Pulmonary artery endothelial cell (primary cell): Measurements from ENCODE around the gene SDHA. TPM values are rescaled to one million over a fixed set of nuclear protein-coding genes. Genes with fewer than 3 reads are reported as not detected.
"Not testable (repeated sequence)": the region's sequence is repeated elsewhere in the genome, so short reads cannot be mapped to it uniquely, and the experiment has no call there.

Experiments
- DNase-seq: peaks from one replicate; pipeline ENCODE4 v3.0.0-alpha.2; 2011; ENCODE audit warnings: low read depth, low spot score
- total RNA-seq: library from RNA; depleted of rRNA; stranded (reverse); fragments of >200 nt; gene quantifications from 2 replicates; pipeline ENCODE4 v1.2.3, GENCODE V29; 2014

Gene SDHA
- total RNA-seq, 1 donor from 2014 or later = 210 TPM

GRCh38 chr5:219460-219863 lies 1.3 kb downstream of the SDHA start:
- DNase-seq = no peak

DNA sequence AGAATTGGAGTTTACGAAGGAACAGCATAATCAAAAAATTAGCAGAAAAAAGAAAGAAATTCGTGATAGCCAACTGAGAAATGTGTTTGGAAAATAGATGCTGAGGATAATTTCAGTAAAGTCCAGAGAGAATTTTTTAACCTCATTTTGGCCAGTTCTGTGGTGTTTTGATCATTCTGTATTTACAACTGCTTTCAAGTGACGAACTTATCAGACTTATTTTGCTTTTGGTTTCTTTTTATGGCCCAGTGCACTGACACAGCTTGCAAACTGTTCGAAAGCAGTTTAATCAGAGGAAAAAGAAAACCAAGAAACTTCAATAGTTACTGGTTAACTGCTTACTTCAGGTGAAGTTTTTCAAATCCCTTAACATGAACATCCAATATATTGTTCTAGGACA lies 1.9 kb downstream of the SDHA start:
- DNase-seq = no peak

GRCh38 chr5:222951-223715 lies 5.0 kb downstream of the SDHA start:
- DNase-seq = not testable (repeated sequence)

GRCh38 chr5:223791-224190 lies 5.7 kb downstream of the SDHA start:
- no peak for DNase-seq

DNA sequence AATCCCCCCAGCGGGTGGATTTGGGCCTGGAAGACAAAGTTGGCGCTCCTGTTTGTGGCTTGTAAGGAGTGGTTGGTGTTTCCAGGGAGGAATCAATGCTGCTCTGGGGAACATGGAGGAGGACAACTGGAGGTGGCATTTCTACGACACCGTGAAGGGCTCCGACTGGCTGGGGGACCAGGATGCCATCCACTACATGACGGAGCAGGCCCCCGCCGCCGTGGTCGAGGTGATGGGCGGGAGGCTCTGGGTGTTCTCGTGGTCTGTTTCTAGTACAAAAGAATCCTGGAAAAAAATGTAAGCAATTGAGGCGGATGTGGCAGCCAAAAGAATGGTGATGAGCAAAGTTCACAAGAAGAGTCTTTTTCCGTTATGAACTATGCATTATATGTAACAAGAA lies 7.2 kb downstream of the SDHA start:
- no peak for DNase-seq

DNA sequence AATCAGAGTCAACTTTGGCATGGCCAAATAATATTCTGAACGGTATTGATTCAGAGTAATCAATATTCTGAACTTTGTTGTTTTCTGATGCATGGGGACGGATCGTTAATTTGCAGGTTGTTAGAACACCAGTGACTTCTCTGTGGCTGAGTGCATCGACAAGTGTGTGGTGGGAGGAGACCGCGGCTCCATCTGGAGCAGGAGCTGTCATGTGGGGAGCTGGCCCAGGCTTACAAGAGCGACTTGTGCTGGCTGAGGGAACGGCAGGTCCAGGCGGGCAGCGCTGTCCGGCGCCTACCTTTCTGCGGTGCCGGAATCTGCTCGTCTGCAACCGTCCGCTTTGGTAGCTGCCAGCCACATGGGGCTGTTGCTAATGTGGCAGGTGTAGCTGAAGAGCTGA lies 9.3 kb downstream of the SDHA start:
- DNase-seq = not testable (repeated sequence)

DNA sequence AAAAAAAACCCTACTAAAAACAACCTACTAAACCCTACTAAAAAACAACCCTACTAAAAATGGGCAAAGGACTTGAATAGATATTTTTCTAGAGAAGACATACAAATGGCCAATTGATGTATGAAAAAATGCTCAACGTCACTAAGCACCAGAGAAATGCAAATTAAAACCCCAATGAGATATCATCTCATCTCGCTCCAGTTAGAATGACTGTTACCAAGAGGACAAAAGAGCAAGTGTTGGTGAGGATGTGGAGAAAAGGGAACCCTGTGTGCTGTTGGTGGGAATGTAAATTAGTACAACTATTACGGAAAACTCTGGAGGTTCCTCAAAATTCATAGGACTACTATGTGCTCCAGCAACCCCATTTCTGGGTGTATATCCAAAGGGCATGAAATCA lies 10.8 kb downstream of the SDHA start:
- no peak for DNase-seq

GRCh38 chr5:230711-231110 lies 12.6 kb downstream of the SDHA start:
- no peak for DNase-seq

DNA sequence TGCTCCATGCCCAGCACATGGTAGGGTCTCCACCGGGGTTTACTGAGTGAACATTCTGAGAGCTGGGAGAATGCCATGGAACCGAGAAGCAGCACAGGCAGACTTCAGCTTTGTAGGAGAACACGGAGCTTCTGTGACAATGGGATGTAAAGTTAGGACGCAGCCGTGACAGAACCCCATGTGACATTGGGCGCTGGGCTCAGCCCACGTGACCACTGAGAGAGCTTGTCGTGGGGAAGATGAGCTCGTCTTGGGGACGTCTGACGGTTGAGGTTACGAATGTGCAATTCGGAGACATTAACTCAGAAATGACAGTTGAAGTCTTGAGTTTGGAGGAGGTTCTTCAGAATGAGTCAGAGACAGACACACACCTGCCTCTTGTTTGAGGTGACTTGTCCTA lies 13.5 kb downstream of the SDHA start:
- no peak for DNase-seq

- not testable (repeated sequence) for DNase-seq
Observed at GRCh38 chr5:233426-233825, 15.3 kb downstream of the SDHA start.

GRCh38 chr5:234450-234849 lies 16.3 kb downstream of the SDHA start:
- DNase-seq = no peak

DNA sequence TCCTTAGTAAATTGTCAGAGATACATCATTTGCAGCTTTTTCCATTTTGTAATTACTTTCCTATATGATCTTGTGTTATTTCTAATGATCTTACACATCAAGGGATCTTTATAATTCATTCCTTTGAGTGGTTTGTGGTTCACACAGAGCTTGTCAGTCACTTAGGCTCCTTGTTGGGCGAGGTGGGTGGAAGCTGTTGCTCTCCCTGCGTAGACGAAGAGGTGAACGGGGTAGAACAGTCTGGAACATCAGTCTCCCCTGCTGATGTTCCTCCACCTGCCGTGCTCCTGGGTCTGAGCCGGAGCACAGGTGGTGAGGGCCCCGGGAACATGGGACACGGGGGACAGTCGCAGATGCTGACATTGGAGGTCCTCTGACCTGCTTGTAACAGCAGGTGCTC lies 17.4 kb downstream of the SDHA start:
- DNase-seq = not testable (repeated sequence)

- DNase-seq = not testable (repeated sequence)
Observed at GRCh38 chr5:237931-238330, 19.8 kb downstream of the SDHA start.

DNA sequence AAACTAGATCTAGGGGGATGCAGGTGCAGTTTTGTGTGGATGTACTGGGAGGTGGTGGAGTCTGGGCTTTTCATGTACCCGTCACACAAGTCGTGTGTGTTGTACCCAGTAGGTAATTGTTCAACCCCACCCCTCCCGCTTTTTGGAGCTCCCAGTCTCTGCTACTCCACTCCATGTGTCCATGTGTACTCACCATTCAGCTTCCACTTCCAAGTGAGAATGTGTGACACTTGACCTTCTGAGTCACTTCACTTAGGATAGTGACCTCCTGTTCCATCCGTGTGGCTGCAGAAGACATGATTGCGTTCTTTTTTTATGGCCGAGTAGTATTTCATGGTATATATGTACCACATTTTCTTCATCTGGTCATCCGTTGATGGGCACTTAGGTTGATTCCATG lies 22.4 kb downstream of the SDHA start:
- DNase-seq = not testable (repeated sequence)

DNA sequence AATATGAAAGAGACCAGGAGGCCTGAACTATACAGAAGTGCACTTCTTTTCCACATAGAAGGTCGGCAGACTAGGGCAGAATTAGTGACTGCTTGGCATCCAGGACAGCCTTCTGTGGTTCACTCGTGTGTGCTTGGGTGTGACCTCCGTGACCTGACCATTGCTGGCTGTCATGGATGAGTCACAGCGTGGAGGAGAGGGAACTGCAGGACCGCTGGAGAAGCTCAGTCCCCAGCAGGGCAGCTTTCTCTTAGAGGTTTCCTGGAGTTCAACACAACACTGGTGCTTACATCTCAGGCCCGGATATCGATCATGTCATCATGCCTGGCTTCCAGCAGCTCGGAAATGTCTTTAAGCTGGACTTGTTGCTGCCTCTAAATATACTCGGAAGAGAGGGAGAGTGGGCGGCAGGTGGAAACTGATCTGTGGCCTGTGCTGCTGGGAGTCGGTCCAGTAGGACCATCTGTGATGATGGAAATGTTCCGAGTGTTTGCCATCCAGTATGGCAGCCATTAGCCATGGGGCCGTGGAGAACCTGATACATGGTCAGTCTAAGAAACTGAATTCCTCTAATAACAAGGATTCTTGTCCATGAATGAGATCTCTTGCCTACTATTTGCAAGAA lies 23.0 kb downstream of the SDHA start:
- not testable (repeated sequence) for DNase-seq

DNA sequence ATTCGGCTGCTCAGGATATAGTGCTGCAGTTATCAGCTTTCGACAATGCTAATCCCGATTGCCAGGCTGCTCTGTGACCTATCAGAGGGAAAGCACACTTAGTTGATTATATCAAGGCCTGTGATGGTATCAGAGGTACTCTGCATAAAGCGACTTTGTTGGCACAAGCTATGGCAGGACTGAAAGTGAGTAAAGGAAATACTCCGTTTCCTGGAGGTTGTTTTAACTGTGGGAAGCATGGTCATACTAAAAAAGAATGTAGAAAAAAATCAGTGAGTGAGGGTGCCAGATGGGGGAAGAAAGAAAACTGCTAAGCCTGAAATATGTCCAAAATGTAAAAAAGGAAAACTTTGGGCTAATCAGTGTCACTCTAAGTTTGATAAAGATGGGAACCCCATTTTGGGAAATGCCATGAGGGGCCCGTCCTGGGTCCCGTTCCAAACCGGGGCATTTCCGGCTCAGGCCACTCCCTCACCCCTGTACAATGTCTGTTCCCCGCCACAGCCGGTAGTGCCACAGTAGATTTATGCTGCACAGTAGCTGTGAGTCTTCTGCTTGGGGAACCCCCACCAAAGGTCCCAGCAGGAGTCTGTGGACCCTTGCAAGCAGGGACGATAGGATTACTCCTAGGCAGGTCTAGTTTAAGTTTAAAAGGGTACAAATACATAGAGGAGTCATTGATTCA lies 25.7 kb downstream of the SDHA start:
- not testable (repeated sequence) for DNase-seq

DNA sequence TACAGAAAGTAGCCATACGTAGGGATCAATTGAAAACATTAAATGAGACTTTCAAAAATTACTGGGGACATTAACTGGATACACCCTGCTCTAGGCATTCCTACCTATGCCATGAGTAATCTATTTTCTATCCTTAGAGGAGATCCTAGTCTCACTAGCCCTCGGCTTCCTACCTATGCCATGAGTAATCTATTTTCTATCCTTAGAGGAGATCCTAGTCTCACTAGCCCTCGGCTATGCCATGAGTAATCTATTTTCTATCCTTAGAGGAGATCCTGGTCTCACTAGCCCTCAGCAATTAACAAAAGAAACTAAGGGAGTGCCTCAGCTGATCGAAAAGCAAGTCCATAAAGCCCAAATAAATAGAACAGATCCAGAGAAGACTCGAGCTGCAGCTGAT lies 27.6 kb downstream of the SDHA start:
- DNase-seq = not testable (repeated sequence)

DNA sequence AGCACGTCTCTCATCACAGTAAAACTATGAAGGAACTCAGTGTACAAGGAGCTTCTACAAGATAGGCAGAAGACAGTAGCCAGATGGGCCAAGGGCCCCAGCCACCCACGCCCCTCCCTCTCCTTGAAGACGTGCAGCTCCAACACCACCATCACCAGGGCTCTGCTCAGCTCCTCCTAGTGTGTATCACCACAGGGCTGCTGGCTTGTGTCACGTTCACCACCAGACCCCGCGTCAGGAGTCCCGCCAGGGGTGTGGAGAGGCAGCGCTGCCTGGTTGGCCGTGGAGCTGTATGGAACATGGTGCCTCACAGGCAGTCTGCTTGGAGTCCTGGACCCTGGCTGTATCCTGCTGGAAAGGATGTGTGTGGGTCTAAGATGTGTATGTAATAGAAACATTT lies 32.3 kb downstream of the SDHA start:
- DNase-seq = not testable (repeated sequence)

GRCh38 chr5:251016-251415 lies 32.9 kb downstream of the SDHA start:
- not testable (repeated sequence) for DNase-seq

GRCh38 chr5:251538-251937 lies 33.4 kb downstream of the SDHA start:
- DNase-seq = not testable (repeated sequence)

GRCh38 chr5:251975-252374 lies 33.9 kb downstream of the SDHA start:
- not testable (repeated sequence) for DNase-seq

DNA sequence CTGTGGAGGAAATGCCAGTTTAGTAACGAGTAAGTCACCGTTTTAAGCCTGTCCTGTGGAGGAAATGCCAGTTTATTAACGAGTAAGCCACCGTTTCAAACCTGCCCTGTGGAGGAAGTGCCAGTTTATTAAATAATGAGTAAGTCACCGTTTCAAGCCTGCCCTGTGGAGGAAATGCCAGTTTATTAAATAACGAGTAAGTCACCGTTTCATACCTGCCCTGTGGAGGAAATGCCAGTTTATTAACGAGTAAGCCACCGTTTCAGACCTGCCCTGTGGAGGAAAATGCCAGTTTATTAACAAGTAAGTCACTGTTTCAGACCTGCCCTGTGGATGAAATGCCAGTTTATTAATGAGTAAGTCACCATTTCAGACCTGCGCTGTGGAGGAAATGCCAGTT lies 34.4 kb downstream of the SDHA start:
- no peak for DNase-seq
